IMR-90 (cell line): ENCODE data around the gene SLC38A3.

ENCODE experiments used
- BHLHE40 ChIP-seq: fragments of 150-350 bp; IDR thresholded peaks from 2 replicates; pipeline ENCODE4 v1.6.1; 2016; ENCODE audit warnings: mild to moderate bottlenecking, low read depth, low read length
- FOS ChIP-seq: fragments of 150-350 bp; IDR thresholded peaks from 2 replicates; pipeline ENCODE4 v1.6.1; 2016; ENCODE audit warnings: low read depth, low read length
- MXI1 ChIP-seq: IDR thresholded peaks from 2 replicates; pipeline ENCODE4 v1.6.1; 2012; ENCODE audit warnings: low read depth, mild to moderate bottlenecking, low read length, moderate library complexity, borderline replicate concordance
- NFE2L2 ChIP-seq: fragments of 150-350 bp; IDR thresholded peaks from 2 replicates; pipeline ENCODE4 v1.6.1; 2016; ENCODE audit warnings: low read depth, mild to moderate bottlenecking, low read length
- POLR2A ChIP-seq: IDR thresholded peaks from 2 replicates; pipeline ENCODE4 v1.6.1; 2012; ENCODE audit warnings: mild to moderate bottlenecking, low read depth, low read length
- RAD21 ChIP-seq: IDR thresholded peaks from 2 replicates; pipeline ENCODE4 v1.6.1; 2012; ENCODE audit warnings: low read length, improper control_type of control experiment
- RCOR1 ChIP-seq: IDR thresholded peaks from 2 replicates; pipeline ENCODE4 v1.6.1; 2012; ENCODE audit warnings: mild to moderate bottlenecking, low read length, improper control_type of control experiment; ENCODE audit not compliant: insufficient replicate concordance
- RFX5 ChIP-seq: IDR thresholded peaks from 2 replicates; pipeline ENCODE4 v1.8.0; 2012; ENCODE audit warnings: low read depth, mild to moderate bottlenecking, low read length, moderate library complexity
- SMC3 ChIP-seq: fragments of 150-350 bp; IDR thresholded peaks from 2 replicates; pipeline ENCODE4 v1.6.1; 2016; ENCODE audit warnings: low read depth, mild to moderate bottlenecking, antibody characterized with exemption, low read length, moderate library complexity
- TF ChIP-seq, protein P1 (sequence below): conservative IDR thresholded peaks from 2 replicates; pipeline ENCODE4 v1.5.1; 2012; ENCODE audit warnings: mild to moderate bottlenecking, low read depth, low read length, improper control_type of control experiment

DNA sequence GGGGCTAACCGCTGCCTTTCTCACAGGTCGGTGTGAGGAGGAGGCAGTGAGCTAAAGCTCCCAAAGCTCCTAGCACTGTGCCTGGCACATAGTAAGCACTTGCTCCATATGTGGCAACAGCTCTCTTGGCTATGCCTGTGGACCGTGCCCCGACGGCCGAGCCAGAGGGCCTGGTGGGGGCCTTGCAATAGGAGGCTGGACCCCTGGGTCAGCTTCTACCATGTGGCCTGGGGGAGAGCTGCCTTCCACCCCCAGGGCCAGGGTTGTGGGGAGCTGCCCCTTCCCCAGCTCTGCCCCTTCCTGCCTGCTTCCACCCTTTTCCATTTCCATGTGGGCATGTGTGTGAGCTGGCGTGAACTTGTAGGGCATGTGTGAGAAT is 30.6 kb upstream of the SLC38A3 start:
- TF ChIP-seq, protein P1, sequence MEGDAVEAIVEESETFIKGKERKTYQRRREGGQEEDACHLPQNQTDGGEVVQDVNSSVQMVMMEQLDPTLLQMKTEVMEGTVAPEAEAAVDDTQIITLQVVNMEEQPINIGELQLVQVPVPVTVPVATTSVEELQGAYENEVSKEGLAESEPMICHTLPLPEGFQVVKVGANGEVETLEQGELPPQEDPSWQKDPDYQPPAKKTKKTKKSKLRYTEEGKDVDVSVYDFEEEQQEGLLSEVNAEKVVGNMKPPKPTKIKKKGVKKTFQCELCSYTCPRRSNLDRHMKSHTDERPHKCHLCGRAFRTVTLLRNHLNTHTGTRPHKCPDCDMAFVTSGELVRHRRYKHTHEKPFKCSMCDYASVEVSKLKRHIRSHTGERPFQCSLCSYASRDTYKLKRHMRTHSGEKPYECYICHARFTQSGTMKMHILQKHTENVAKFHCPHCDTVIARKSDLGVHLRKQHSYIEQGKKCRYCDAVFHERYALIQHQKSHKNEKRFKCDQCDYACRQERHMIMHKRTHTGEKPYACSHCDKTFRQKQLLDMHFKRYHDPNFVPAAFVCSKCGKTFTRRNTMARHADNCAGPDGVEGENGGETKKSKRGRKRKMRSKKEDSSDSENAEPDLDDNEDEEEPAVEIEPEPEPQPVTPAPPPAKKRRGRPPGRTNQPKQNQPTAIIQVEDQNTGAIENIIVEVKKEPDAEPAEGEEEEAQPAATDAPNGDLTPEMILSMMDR: no peak
- TF ChIP-seq POLR2A (no peak), MXI1 (no peak), RFX5 (no peak), BHLHE40 (no peak), RCOR1 (no peak), NFE2L2 (no peak), SMC3 (no peak), RAD21 (no peak), FOS (no peak)
